Endothelial cell (in vitro differentiated cells): ENCODE data around the gene TOM1L2. TPM values are rescaled to one million over a fixed set of nuclear protein-coding genes. Genes with fewer than 3 reads are reported as not detected.

Experiments
- DNase-seq: peaks from one replicate; pipeline ENCODE4 v3.0.0; 2021; ENCODE audit warnings: low spot score
- H3K27ac Mint-ChIP-seq: one replicate; pipeline ENCODE4 v1.8.0; 2021; ENCODE audit warnings: mixed read lengths, inconsistent platforms; ENCODE audit not compliant: unreplicated experiment
- H3K27me3 Mint-ChIP-seq: one replicate; pipeline ENCODE4 v1.8.0; 2021; ENCODE audit warnings: mild to moderate bottlenecking, moderate library complexity, mixed read lengths, inconsistent platforms; ENCODE audit not compliant: unreplicated experiment
- H3K36me3 Mint-ChIP-seq: one replicate; pipeline ENCODE4 v1.8.0; 2021; ENCODE audit warnings: mild to moderate bottlenecking, low read depth, mixed read lengths, inconsistent platforms; ENCODE audit not compliant: unreplicated experiment
- H3K4me1 Mint-ChIP-seq: one replicate; pipeline ENCODE4 v1.8.0; 2021; ENCODE audit warnings: mild to moderate bottlenecking, mixed read lengths, inconsistent platforms; ENCODE audit not compliant: unreplicated experiment
- H3K4me3 Mint-ChIP-seq: one replicate; pipeline ENCODE4 v1.8.0; 2021; ENCODE audit warnings: mild to moderate bottlenecking, mixed read lengths, inconsistent platforms; ENCODE audit not compliant: unreplicated experiment
- H3K9me3 Mint-ChIP-seq: one replicate; pipeline ENCODE4 v1.8.0; 2021; ENCODE audit warnings: mixed read lengths, inconsistent platforms; ENCODE audit not compliant: unreplicated experiment
- CTCF ChIP-seq: fragments of 200-600 bp; sonication (generic); IDR thresholded peaks from one replicate; pipeline ENCODE4 v1.5.0; 2021; ENCODE audit warnings: antibody characterized with exemption; ENCODE audit not compliant: unreplicated experiment
- total RNA-seq: library from RNA; stranded (reverse); fragmentation: NEBNext Ultra II Directional; extraction: Animal tissue kit (Norgen Biotek cat#: 25700); gene quantifications from one replicate; pipeline ENCODE4 v1.2.1, GENCODE V29; 2021; ENCODE audit not compliant: unreplicated experiment

Gene TOM1L2
- total RNA-seq, 1 donor from 2014 or later = 26.9 TPM

DNA sequence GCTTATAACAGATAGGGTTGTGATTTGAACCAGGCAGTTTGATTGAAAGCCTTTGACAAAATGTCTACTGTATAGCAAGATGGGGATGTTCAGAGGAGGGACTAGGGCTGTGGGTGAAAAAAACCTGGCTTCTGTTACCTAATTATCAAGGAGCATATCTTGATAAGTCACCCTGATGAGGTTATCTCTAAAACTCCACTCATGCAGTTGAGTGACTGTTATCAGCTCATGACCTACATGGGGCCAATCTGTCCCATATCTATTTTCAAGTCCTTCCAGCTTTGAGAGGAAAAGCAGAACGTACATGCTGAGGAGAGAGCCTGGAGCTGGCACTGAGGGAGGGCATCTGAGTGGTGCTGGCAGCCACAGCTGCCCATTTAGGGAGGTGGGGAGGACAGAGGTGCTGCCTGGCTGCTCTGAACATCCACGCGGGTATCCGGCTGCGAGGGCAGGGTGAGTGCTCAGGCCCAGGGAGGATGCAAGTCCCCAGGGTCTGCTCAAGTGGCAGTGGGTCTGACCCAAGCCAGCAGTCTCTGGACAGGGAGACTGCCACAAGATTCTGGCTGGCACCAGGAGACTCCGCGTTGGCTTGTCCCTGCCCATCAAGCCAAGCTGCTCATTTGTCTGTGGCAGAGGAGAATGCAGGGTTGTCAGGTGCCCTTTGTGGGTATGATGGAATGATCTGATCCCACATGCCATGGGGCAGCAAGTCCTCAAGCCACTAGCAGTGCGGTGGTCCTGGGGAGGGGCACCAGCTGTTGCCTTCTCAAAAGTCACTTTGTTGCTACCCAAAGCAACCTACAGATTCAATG is 37.6 kb upstream of the TOM1L2 start:
- DNase-seq = no peak
- H3K9me3 Mint-ChIP-seq = no peaks in the 10 kb centered on the region
- no peak overlapping the region for H3K4me3 Mint-ChIP-seq
- H3K27me3 Mint-ChIP-seq = peaks cover 12% of the 10 kb centered on the region
- no peak for TF ChIP-seq CTCF
- no peak overlapping the region for H3K27ac Mint-ChIP-seq
- no peaks in the 10 kb centered on the region for H3K4me1 Mint-ChIP-seq
- peaks cover 16% of the 10 kb centered on the region for H3K36me3 Mint-ChIP-seq

- peaks cover 12% of the 10 kb centered on the region for H3K27me3 Mint-ChIP-seq
- H3K4me3 Mint-ChIP-seq = no peak overlapping the region
- no peak for DNase-seq
- no peak overlapping the region for H3K27ac Mint-ChIP-seq
- H3K4me1 Mint-ChIP-seq = no peaks in the 10 kb centered on the region
- H3K36me3 Mint-ChIP-seq = peaks cover 16% of the 10 kb centered on the region
- no peak for TF ChIP-seq CTCF
- H3K9me3 Mint-ChIP-seq = no peaks in the 10 kb centered on the region
These were observed 36.5 kb upstream of the TOM1L2 start for GRCh38 chr17:18008496-18009268.

GRCh38 chr17:18006495-18007239 is 34.5 kb upstream of the TOM1L2 start:
- peaks cover 16% of the 10 kb centered on the region for H3K36me3 Mint-ChIP-seq
- no peak overlapping the region for H3K27ac Mint-ChIP-seq
- H3K4me3 Mint-ChIP-seq = no peak overlapping the region
- peaks cover 11% of the 10 kb centered on the region for H3K27me3 Mint-ChIP-seq
- H3K9me3 Mint-ChIP-seq = no peaks in the 10 kb centered on the region
- TF ChIP-seq CTCF = no peak
- H3K4me1 Mint-ChIP-seq = no peaks in the 10 kb centered on the region
- DNase-seq = no peak

DNA sequence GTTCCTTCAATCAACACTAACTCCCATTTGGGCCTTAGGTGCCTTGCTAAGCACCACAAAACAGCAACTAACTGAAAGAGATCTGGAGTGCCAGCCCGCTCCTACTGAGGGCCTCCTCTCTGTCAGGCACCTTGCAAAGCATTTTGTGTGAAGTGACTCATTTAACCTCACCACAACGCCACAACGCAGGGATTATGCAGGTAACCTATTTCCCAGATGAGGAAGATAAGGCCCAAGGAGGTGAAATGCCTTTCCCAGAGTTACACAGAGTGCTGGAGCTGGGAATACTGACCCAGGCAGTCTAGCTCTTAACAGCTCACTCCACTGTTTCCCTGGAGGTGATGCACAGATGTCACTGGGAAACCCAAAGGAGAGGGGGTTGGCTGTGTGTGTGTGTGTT is 33.3 kb upstream of the TOM1L2 start:
- Mint-ChIP-seq H3K4me1 (no peaks in the 10 kb centered on the region), H3K4me3 (no peak overlapping the region), H3K27me3 (peaks cover 11% of the 10 kb centered on the region), H3K9me3 (no peaks in the 10 kb centered on the region), H3K27ac (no peak overlapping the region), H3K36me3 (peaks cover 16% of the 10 kb centered on the region)
- no peak for TF ChIP-seq CTCF
- no peak for DNase-seq
